Measurements from ENCODE around the gene HNRNPC. TPM values are rescaled to one million over a fixed set of nuclear protein-coding genes. Genes with fewer than 3 reads are reported as not detected.
"Not testable (repeated sequence)": the region's sequence is repeated elsewhere in the genome, so short reads cannot be mapped to it uniquely, and the experiment has no call there.

The HNRNPC gene
- 734 and 763 TPM in 2 replicates for total RNA-seq

- intact Hi-C loops (cut with micrococcal nuclease), result loop anchor here (1.0 to 5.0 kb wide), 9 partner anchors 39 to 807 kb away; partner anchors contain the start of genes CHD8, METTL3, PIP4P1 and SUPT16H
Measured at GRCh38 chr14:21269252-21270046, at the start of gene HNRNPC. Gene HNRNPC, minus strand, starts transcription at chr14:21269442. Its CDS starts 35,249 bp downstream, at chr14:21234193.

DNA sequence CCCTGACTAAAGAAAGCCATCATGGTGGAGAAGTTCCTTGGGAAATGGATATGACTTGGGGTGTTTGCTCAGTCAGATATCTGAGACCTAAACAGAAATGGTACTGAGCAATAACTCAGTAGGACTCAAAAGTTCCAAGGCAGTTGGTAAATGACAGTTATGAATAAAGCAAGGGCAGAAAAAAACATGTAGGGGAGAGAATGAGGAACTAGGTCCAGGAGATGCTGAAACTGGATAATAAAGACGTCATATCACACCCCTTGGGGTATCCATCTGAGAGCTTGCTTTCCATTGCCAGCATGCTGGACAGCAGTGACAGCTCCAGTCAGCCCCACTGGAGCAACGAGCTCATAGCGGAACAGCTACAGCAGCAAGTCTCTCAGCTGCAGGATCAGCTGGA is 48.2 kb upstream of the HNRNPC start:
- intact Hi-C loops (cut with micrococcal nuclease), result no loop called here

- intact Hi-C loops (cut with micrococcal nuclease), result no loop called here
Measured at GRCh38 chr14:21313512-21313911, 44.3 kb upstream of the HNRNPC start.

DNA sequence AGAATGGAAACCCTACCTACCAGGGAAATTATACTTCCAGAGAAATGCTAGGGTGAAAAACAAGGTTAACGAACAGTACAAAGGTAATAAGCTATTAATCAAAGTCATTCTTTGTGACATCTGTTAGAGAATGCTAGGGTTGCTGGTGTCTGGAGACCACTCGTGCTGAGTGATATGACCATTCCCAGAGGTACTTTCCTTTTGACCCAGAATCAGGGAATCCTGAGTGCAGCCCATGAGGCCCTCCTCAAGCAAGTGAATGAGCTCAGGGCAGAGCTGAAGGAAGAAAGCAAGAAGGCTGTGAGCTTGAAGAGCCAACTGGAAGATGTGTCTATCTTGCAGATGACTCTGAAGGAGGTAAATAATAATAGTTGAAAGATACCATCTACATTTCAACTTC is 42.4 kb upstream of the HNRNPC start:
- intact Hi-C loops (cut with micrococcal nuclease), result no loop called here

- intact Hi-C loops (cut with micrococcal nuclease), result loop anchor here (2.0 kb wide), 1 partner anchor 75 kb away; the partner anchor contains the start of gene SUPT16H
Measured at GRCh38 chr14:21309956-21310355, 40.7 kb upstream of the HNRNPC start.

DNA sequence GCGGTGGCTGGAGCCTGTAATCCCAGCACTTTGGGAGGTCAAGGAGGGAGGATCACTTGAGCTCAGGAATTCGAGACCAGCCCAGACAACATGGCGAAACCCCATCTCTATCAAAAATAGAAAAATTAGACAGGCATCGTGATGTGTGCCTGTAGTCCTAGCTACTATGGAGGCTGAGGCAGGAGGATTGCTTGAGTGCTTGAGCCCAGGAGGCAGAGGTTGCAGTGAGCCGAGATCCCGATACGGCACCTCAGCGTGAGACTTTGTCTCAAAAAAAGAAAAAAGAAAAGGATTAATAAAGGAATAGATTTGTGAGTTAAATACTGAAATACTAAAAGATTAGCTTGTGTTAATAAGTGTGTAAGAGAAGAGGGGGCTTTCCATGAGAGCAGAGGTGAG is 40.0 kb upstream of the HNRNPC start:
- intact Hi-C loops (cut with micrococcal nuclease), result loop anchor here (2.0 kb wide), 1 partner anchor 76 kb away; the partner anchor contains the start of gene SUPT16H

DNA sequence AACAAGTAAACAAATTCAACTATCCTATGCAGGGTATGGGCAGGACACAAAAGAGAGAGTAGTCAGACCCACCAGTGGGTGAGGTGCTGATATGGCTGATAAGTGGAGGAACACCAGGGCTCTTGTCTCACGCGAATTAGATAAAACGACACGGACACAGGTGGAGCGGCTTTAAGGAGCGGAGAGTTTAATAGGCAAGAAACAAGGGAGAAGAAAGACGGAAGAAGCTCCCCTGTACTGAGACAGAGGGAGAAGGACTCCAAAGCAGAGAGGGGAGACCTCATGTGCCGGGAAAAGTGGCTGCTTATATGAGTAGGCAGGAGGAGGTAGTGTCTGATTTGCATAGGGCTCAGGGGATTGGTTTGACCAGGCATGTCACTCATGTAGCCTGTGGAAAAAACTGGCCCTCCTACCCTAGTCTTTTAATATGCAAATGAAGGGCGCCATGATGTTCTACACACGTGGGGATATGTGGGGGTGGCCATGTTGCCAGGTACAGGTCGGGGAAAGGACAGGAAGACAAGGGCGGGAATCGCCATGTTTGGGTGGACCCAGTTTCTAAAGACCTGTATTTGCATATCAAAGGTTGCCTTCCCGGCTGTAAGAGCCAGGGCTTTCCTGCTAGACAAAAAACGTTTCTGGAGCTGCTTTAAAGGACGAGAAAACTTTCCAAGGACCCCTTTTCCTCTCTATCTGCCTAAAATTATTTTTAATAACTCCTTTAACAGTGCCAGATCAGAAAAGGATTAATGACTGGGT is 39.4 kb upstream of the HNRNPC start:
- intact Hi-C loops (cut with micrococcal nuclease), result loop anchor here (1.0 to 2.0 kb wide), 2 partner anchors 39 to 76 kb away; partner anchors contain the start of genes HNRNPC and SUPT16H

GRCh38 chr14:21308132-21308478 is 38.9 kb upstream of the HNRNPC start:
- intact Hi-C loops (cut with micrococcal nuclease), result loop anchor here (1.0 to 2.0 kb wide), 2 partner anchors 39 to 77 kb away; partner anchors contain the start of genes HNRNPC and SUPT16H

DNA sequence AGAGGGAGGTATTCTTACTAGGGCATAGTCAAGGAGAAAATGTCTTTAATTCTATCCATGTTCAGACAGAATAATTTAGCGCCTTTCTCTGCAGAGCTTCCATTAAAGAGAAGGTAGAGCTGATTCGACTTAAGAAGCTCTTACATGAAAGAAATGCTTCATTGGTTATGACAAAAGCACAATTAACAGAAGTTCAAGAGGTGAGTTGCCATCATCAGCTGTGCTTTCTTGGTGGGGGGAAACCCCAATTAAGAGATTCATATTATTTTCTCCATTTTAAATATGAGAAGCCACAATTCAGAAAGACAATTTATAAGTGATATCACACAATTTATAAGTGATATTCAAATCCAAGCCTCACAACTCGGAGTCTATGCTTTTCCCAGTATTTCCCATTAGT is 38.4 kb upstream of the HNRNPC start:
- intact Hi-C loops (cut with micrococcal nuclease), result loop anchor here (1.0 to 2.0 kb wide), 2 partner anchors 38 to 77 kb away; partner anchors contain the start of genes HNRNPC and SUPT16H

- intact Hi-C loops (cut with micrococcal nuclease), result not testable (repeated sequence)
Measured at GRCh38 chr14:21302836-21303140, 33.5 kb upstream of the HNRNPC start.

GRCh38 chr14:21302013-21302835 is 33.0 kb upstream of the HNRNPC start:
- intact Hi-C loops (cut with micrococcal nuclease), result no loop called here

DNA sequence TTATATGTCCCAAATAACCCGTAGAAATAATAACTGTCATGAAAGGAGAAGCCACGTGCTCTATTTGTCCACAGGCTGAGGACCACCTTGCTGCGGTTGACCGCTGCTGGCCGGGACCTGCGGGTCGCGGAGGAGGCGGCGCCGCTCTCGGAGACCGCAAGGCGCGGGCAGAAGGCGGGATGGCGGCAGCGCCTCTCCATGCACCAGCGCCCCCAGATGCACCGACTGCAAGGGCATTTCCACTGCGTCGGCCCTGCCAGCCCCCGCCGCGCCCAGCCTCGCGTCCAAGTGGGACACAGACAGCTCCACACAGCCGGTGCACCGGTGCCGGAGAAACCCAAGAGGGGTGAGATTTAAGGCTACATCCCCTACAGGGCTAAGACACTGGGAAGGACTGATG is 31.6 kb upstream of the HNRNPC start:
- intact Hi-C loops (cut with micrococcal nuclease), result no loop called here

GRCh38 chr14:21299562-21300130 is 30.4 kb upstream of the HNRNPC start:
- intact Hi-C loops (cut with micrococcal nuclease), result no loop called here

DNA sequence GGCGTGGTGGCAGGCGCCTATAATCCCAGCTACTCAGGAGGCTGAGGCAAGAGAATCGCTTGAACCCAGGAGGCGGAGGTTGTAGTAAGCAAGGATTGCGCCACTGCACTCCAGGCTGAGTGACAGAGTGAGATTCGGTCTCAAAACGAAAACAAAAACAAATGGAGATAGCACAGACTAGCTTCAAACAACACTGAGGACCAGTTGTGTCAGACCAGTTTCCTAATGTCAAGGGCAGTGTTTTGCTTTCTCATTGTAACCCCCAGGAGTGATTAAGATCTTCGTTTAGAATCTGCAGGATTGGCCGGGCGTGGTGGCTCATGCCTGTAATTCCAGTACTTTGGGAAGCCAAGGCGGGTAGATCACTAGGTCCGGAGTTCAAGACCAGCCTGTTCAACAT is 29.1 kb upstream of the HNRNPC start:
- intact Hi-C loops (cut with micrococcal nuclease), result no loop called here

DNA sequence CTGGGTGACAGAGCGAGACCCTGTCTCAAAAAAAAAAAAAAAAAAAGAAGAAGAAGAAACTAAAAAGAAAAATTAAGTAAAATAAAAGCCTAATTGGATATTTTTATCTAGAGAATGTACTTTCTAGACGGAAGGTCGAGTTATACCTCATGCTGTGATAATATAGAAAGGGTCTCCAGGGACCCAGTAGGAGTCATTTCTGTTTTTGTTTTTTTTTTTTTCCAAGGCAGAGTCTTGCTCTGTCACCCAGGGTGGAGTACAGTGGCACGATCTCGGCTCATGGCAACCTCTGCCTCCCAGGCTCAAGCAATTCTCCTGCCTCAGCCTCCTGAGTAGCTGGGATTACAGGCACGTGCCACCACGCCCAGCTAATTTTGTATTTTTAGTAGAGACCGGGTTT is 24.8 kb upstream of the HNRNPC start:
- intact Hi-C loops (cut with micrococcal nuclease), result not testable (repeated sequence)

DNA sequence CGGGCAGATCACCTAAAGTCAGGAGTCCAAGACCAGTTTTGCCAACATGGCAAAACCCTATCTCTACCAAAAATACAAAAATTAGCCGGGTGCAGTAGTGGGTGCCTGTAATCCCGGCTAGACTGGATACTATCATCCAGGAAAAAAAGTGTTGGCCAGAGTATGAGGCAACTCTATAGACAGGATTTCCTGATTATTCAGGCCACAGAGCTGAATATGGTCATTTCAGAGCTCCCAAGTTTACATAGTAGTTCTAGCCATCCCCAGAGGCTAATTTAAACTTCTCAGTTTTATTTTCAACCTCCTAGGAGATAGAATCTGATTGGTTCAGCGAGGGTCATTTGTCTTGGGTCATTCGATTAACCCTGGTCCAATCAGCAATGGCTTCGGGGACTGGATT is 17.9 kb upstream of the HNRNPC start:
- intact Hi-C loops (cut with micrococcal nuclease), result no loop called here

GRCh38 chr14:21286516-21286915 is 17.3 kb upstream of the HNRNPC start:
- intact Hi-C loops (cut with micrococcal nuclease), result not testable (repeated sequence)

DNA sequence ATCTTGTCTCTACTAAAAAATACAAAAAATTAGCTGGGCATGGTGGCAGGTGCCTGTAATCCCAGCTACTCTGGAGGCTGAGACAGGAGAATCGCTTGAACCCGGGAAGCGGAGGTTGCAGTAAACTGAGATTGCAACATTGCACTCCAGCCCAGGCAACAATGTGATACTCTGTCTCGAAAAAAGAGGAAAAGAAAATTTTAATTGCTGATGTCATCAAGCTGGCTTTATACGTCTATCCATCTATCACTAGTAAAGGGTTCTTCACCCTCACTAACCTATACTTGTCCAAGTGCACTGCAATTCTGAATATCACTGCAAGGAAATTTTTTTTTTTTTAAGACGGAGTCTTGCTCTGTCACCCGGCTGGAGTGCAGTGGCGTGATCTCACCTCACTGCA is 12.7 kb upstream of the HNRNPC start:
- intact Hi-C loops (cut with micrococcal nuclease), result not testable (repeated sequence)

- intact Hi-C loops (cut with micrococcal nuclease), result no loop called here
Measured at GRCh38 chr14:21279783-21280182, 10.5 kb upstream of the HNRNPC start, which contains the start of gene RPGRIP1. Gene RPGRIP1, plus strand, starts transcription at chr14:21280083. Its CDS starts 7,894 bp downstream, at chr14:21287977.

- intact Hi-C loops (cut with micrococcal nuclease), result no loop called here
Measured at GRCh38 chr14:21278632-21279031, 9.4 kb upstream of the HNRNPC start.
